GM12878 (cell line): ENCODE measurements around the gene ITPR2. TPM values are rescaled to one million over a fixed set of nuclear protein-coding genes. Genes with fewer than 3 reads are reported as not detected.

Source experiments
- ATAC-seq: fragments of 200-7000 bp; cut with Tn5 transposase; 3 replicates; pipeline ENCODE4 v1.9.1; 2020; ENCODE audit warnings: mild to moderate bottlenecking, moderate library complexity
- BruUV-seq: library from RNA; stranded (reverse); fragments of 400-500 nt; replicated peaks from 2 replicates; lab custom pipeline; 2021; lab: Mats Ljungman, UMichigan
- CTCF ChIA-PET: fragments of 300-600 bp; sonication (Branson Sonifier 250); formaldehyde crosslinking; extraction: SDS; loops from one replicate; lab custom pipeline; 2021; ENCODE audit warnings: inconsistent platforms; lab: Yijun Ruan, JAX
- POLR2A ChIA-PET: fragments of 350-600 bp; formaldehyde crosslinking; extraction: SDS; loops from one replicate; lab custom pipeline; 2021; ENCODE audit warnings: inconsistent platforms; lab: Charles Lee
- RAD21 ChIA-PET: fragments of 300-600 bp; sonication (Branson Sonifier 250); formaldehyde crosslinking; loops from one replicate; lab custom pipeline; 2023; ENCODE audit warnings: antibody characterized with exemption; ENCODE audit not compliant: unreplicated experiment; lab: Charles Lee
- SMC1A ChIA-PET: fragments of 300-600 bp; sonication (Branson Sonifier 250); formaldehyde crosslinking; loops from one replicate; lab custom pipeline; 2023; ENCODE audit not compliant: unreplicated experiment, uncharacterized antibody; lab: Charles Lee
- DNase-seq: peaks from one replicate; pipeline ENCODE4 v3.0.0-alpha.2; 2011; ENCODE audit warnings: low read depth, low spot score
- FAIRE-seq: peaks from 3 replicates; lab custom pipeline; 2011; peaks lifted over from hg19 to GRCh38; lab: Jason Lieb, UNC
- H2AFZ ChIP-seq: 2 replicates; pipeline ENCODE4 v1.6.0; 2011; ENCODE audit warnings: low read depth, low read length, control low read depth; ENCODE audit not compliant: control insufficient read depth
- H3K27ac ChIP-seq: 2 replicates; pipeline ENCODE4 v1.5.1; 2011; ENCODE audit warnings: control low read depth; ENCODE audit not compliant: control insufficient read depth, insufficient read depth
- H3K27me3 ChIP-seq, 2 experiments: replicated peaks in 1 of 2; 2 replicates each; pipeline versions ENCODE4 v1.6.0 to v1.6.1; 2011; ENCODE audit warnings: low read length in 1 of 2; ENCODE audit not compliant: control insufficient read depth in 2 of 2, insufficient read depth in 2 of 2
- H3K36me3 ChIP-seq, 2 experiments: 2 replicates each; pipeline ENCODE4 v1.5.1; 2011; ENCODE audit warnings: low read length in 1 of 2; ENCODE audit not compliant: control insufficient read depth in 2 of 2, insufficient read depth in 2 of 2
- H3K4me1 ChIP-seq: 2 replicates; pipeline ENCODE4 v1.6.1; 2011; ENCODE audit warnings: mild to moderate bottlenecking, low read length, moderate library complexity, mixed read lengths; ENCODE audit not compliant: control insufficient read depth, insufficient read depth
- H3K4me2 ChIP-seq: 2 replicates; pipeline ENCODE4 v1.6.0; 2011; ENCODE audit warnings: control low read depth; ENCODE audit not compliant: control insufficient read depth, insufficient read depth
- H3K4me3 ChIP-seq: fragments of 200-600 bp; sonication (generic); 2 replicates; pipeline ENCODE4 v1.5.1; 2016
- H3K79me2 ChIP-seq: 2 replicates; pipeline ENCODE4 v1.6.0; 2011; ENCODE audit warnings: low read length; ENCODE audit not compliant: control insufficient read depth, insufficient read depth
- H3K9ac ChIP-seq: 2 replicates; pipeline ENCODE4 v1.8.0; 2011; ENCODE audit warnings: low read length, control low read depth, mixed read lengths; ENCODE audit not compliant: control insufficient read depth, insufficient read depth
- H3K9me3 ChIP-seq: replicated peaks from 3 replicates; pipeline ENCODE4 v1.5.1; 2011; ENCODE audit warnings: mild to moderate bottlenecking, low read length; ENCODE audit not compliant: control insufficient read depth, insufficient read depth
- H4K20me1 ChIP-seq: 2 replicates; pipeline ENCODE4 v1.6.0; 2011; ENCODE audit not compliant: control insufficient read depth, insufficient read depth
- BCL3 ChIP-seq: IDR thresholded peaks from 2 replicates; pipeline ENCODE4 v1.6.1; 2011; ENCODE audit warnings: borderline replicate concordance, low read depth, mild to moderate bottlenecking, moderate library complexity, low read length; ENCODE audit not compliant: insufficient read depth, poor library complexity, severe bottlenecking
- BHLHE40 ChIP-seq, 2 experiments: fragments of 450-650 bp in 1 of 2; IDR thresholded peaks; 2 replicates each; pipeline ENCODE4 v1.6.1; 2011 to 2017; ENCODE audit warnings: low read depth in 2 of 2, borderline replicate concordance in 1 of 2, improper control_type of control experiment in 1 of 2, low read length in 1 of 2, mild to moderate bottlenecking in 1 of 2
- DPF2 ChIP-seq: fragments of 450-650 bp; IDR thresholded peaks from 2 replicates; pipeline ENCODE4 v1.6.1; 2017; ENCODE audit warnings: mild to moderate bottlenecking
- E2F4 ChIP-seq: IDR thresholded peaks from 2 replicates; pipeline ENCODE4 v1.6.1; 2012; ENCODE audit warnings: low read depth, low read length, improper control_type of control experiment
- ELK1 ChIP-seq: IDR thresholded peaks from 2 replicates; pipeline ENCODE4 v1.6.1; 2012; ENCODE audit warnings: low read depth, low read length, improper control_type of control experiment
- FOXK2 ChIP-seq: fragments of 450-650 bp; IDR thresholded peaks from 2 replicates; pipeline ENCODE4 v1.6.1; 2017; ENCODE audit warnings: mild to moderate bottlenecking, moderate library complexity
- IKZF1 ChIP-seq: fragments of 450-650 bp; conservative IDR thresholded peaks from 2 replicates; pipeline ENCODE4 v1.6.1; 2017; ENCODE audit warnings: antibody characterized with exemption, mild to moderate bottlenecking
- IKZF2 ChIP-seq, 2 experiments: fragments of 450-650 bp; IDR thresholded peaks; 2 replicates each; pipeline ENCODE4 v1.6.1; 2017; ENCODE audit warnings: mild to moderate bottlenecking in 2 of 2, moderate library complexity in 2 of 2
- IRF3 ChIP-seq: fragments of 450-650 bp; IDR thresholded peaks from 2 replicates; pipeline ENCODE4 v1.6.1; 2014; ENCODE audit warnings: mild to moderate bottlenecking
- MTA2 ChIP-seq: fragments of 450-650 bp; IDR thresholded peaks from 2 replicates; pipeline ENCODE4 v1.6.1; 2016; ENCODE audit warnings: low read depth, mild to moderate bottlenecking, moderate library complexity
- MTA3 ChIP-seq: IDR thresholded peaks from 2 replicates; pipeline ENCODE4 v1.6.1; 2012; ENCODE audit warnings: low read length, inconsistent platforms, borderline replicate concordance
- MYB ChIP-seq: fragments of 150-350 bp; IDR thresholded peaks from 2 replicates; pipeline ENCODE4 v1.6.1; 2014; ENCODE audit warnings: mild to moderate bottlenecking, low read depth, low read length, borderline replicate concordance
- NFXL1 ChIP-seq: fragments of 450-650 bp; IDR thresholded peaks from 2 replicates; pipeline ENCODE4 v1.6.1; 2017; ENCODE audit warnings: antibody characterized with exemption, mild to moderate bottlenecking, borderline replicate concordance
- NR2F1 ChIP-seq: fragments of 450-650 bp; conservative IDR thresholded peaks from 2 replicates; pipeline ENCODE4 v1.6.1; 2017; ENCODE audit warnings: mild to moderate bottlenecking
- RFX5 ChIP-seq: IDR thresholded peaks from 2 replicates; pipeline ENCODE4 v1.6.1; 2011; ENCODE audit warnings: low read depth, low read length, improper control_type of control experiment
- SMARCA5 ChIP-seq: fragments of 450-650 bp; IDR thresholded peaks from 2 replicates; pipeline ENCODE4 v1.6.1; 2017; ENCODE audit warnings: mild to moderate bottlenecking
- STAT1 ChIP-seq: fragments of 450-650 bp; conservative IDR thresholded peaks from 2 replicates; pipeline ENCODE4 v1.6.1; 2014; ENCODE audit warnings: antibody characterized with exemption, mild to moderate bottlenecking
- ZNF384 ChIP-seq: IDR thresholded peaks from 2 replicates; pipeline ENCODE4 v1.6.1; 2012; ENCODE audit warnings: low read depth, mild to moderate bottlenecking, low read length, improper control_type of control experiment, borderline replicate concordance
- WGBS: methylation state at CpG from one replicate; pipeline ENCODE4 v1.1.6; 2016; ENCODE audit warnings: low lambda C conversion rate; ENCODE audit not compliant: insufficient replicate concordance, insufficient coverage; ENCODE audit errors: missing lambda C conversion rate; 5-methylcytosine and 5-hydroxymethylcytosine counted together
- in situ Hi-C: fragments of 300-500 bp; cut with MboI; formaldehyde crosslinking; loops from 9 replicates; pipeline ENCODE4 v1.14.3; 2018; ENCODE audit warnings: mixed read lengths
- intact Hi-C: fragments of 100-400 bp; cut with micrococcal nuclease; formaldehyde crosslinking; loops from one replicate; pipeline ENCODE4 v1.14.2; 2022; ENCODE audit not compliant: unreplicated experiment
- polyA plus RNA-seq, 11 experiments: library from polyadenylated mRNA; depleted of rRNA in 4 of 11; unstranded in 6 of 11; stranded (reverse) in 5 of 11; fragments of >200 nt; fragmentation: Nextera tagmentation in 4 of 11; fragmentation: Illumina TruSeq in 1 of 11; extraction: Ambion mirVana in 4 of 11; extraction: Trizol in 1 of 11; gene quantifications; 1 replicate in 1 of 11; 2 replicates in 10 of 11; pipeline versions ENCODE4 v1.2.1 to v1.2.3, GENCODE V29; 2011 to 2016; ENCODE audit warnings: inconsistent platforms in 2 of 11, missing spikeins in 2 of 11, low read depth in 1 of 11
- total RNA-seq, 4 experiments: library from RNA; depleted of rRNA in 3 of 4; stranded (reverse); fragments of >200 nt in 3 of 4; fragmentation: Illumina TruSeq in 1 of 4; extraction: Trizol in 1 of 4; gene quantifications; 2 replicates each; pipeline versions ENCODE4 v1.2.1 to v1.2.3, GENCODE V29; 2013 to 2021

ITPR2 gene
- total and polyA plus RNA-seq, 10 of the 15 experiments (the other 5 are each of a cell fraction or from before 2014, with no cell fraction given), result 7.5 to 76.2 (median 47.1) TPM

- TF ChIP-seq STAT1 (no peak), RFX5 (no peak), SMARCA5 (no peak), MYB (no peak), BCL3 (no peak), ELK1 (no peak)
- TF ChIP-seq, all 136 proteins: peak for 0
Observed at GRCh38 chr12:26304273-26304672, 528.7 kb downstream of the ITPR2 start (continued).

GRCh38 chr12:26303418-26303817 lies 529.6 kb downstream of the ITPR2 start:
- in situ Hi-C loops, result no loop called here
- FAIRE-seq (no peak), DNase-seq (no peak), ATAC-seq (no peak)
- ChIA-PET POLR2A (interaction anchor here (0.6 kb wide), 1 partner anchor 148 kb away, joined by 4 read pairs; no protein-coding TSS in a partner anchor), RAD21 (interaction anchor here (1.4 kb wide), 1 partner anchor 13 kb away, joined by 3 read pairs; no protein-coding TSS in a partner anchor), CTCF (interaction anchor here (0.9 to 1.8 kb wide), 4 partner anchors 23 to 184 kb away, joined by 3 to 4 read pairs (median 3); no protein-coding TSS in a partner anchor), SMC1A (interaction anchor here (0.8 to 11.1 kb wide), 5 partner anchors 13 to 147 kb away, joined by 3 to 203 read pairs (median 16); no protein-coding TSS in a partner anchor)
- no peak overlapping the region for H3K4me3 ChIP-seq
- H3K4me2 ChIP-seq, result no peak overlapping the region
- H3K27ac ChIP-seq, result no peak overlapping the region
- no peaks in the 10 kb centered on the region for H4K20me1 ChIP-seq
- H3K9ac ChIP-seq, result no peak overlapping the region
- no peaks in the 10 kb centered on the region; the same call in 1 of the 3 replicates for H3K9me3 ChIP-seq
- no peak overlapping the region for H2AFZ ChIP-seq
- intact Hi-C loops, result no loop called here
- H3K4me1 ChIP-seq, result peaks cover 12% of the 10 kb centered on the region
- H3K27me3 ChIP-seq, result no peaks in the 10 kb centered on the region; a peak in 1 of 4 replicates
- BruUV-seq, result no TSS peak
- H3K79me2 ChIP-seq, result no peaks in the 10 kb centered on the region
- H3K36me3 ChIP-seq, result no peaks in the 10 kb centered on the region
- WGBS, result 57% methylated on average over 1 of the region's 1 CpG
- TF ChIP-seq IKZF1 (peak; percentile 62), IRF3 (no peak), IKZF2 (IDR thresholded peaks at IDR 0.05) (peak; percentile 27 to 52; a peak in 2 of 4 replicates), MTA2 (peak; percentile 75), E2F4 (no peak), ZNF384 (peak; percentile 31; the same call in 1 of the 2 replicates), NR2F1 (peak; percentile 94), DPF2 (peak; percentile 53; the same call in 1 of the 2 replicates), BHLHE40 (IDR thresholded peaks at IDR 0.05; ENCODE audit: borderline replicate concordance in 1 of 2, low read depth in 2 of 2, low read length in 1 of 2) (peak in 1 of 2 experiments; percentile 25; a peak in 1 of 4 replicates), FOXK2 (no peak), NFXL1 (no peak), MTA3 (no peak)
- TF ChIP-seq, all 136 proteins: peak for 7
